Measurements from ENCODE around the gene PAQR4.

GRCh38 chr16:2937170-2937569 is 32.0 kb upstream of the PAQR4 start:
- TF ChIP-seq EZH2 (IDR thresholded peaks at IDR 0.05) (no peak), POLR2AphosphoS5 (IDR thresholded peaks at IDR 0.05; ENCODE audit: borderline replicate concordance, low read depth, low read length) (no peak), FOXP2 (optimal IDR thresholded peaks at IDR 0.05; ENCODE audit: control extremely low read depth, extremely low read length, insufficient read depth) (no peak)
